GM12801 (cell line): Measurements from ENCODE around the gene RCOR2.

Source experiments
- CTCF ChIP-seq: IDR thresholded peaks from one replicate; pipeline ENCODE4 v1.5.1; 2011; ENCODE audit warnings: control low read depth; ENCODE audit not compliant: insufficient read length; ENCODE audit errors: extremely low read depth

The RCOR2 gene

GRCh38 chr11:63914896-63915691 lies 1.9 kb downstream of the RCOR2 start:
- no peak for TF ChIP-seq CTCF

- no peak for TF ChIP-seq CTCF
These were observed 2.8 kb downstream of the RCOR2 start for GRCh38 chr11:63913866-63914830.

- TF ChIP-seq CTCF: no peak
These were observed 4.3 kb downstream of the RCOR2 start for GRCh38 chr11:63912678-63913077.

GRCh38 chr11:63911876-63912275 lies 5.1 kb downstream of the RCOR2 start:
- TF ChIP-seq CTCF: no peak

DNA sequence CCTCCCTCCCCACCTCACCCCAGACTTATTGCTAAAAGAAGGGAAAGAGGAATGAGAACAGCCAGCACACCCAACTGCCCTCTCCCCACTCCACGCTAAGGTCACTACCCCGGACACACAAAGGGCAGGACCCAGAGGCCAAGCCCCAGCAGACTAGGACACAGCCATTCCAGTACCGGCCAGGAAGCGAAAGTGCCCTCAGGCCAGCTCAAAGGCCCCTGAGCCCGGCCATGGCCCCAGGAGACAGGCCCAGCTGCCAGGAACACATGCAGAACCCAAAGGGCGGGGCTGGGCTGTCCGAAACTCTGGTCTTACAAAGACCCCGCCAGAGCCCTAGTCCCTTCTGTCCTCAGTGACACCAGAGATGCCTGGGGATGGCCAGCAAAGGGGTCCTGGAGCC lies 5.5 kb downstream of the RCOR2 start:
- no peak for TF ChIP-seq CTCF

- TF ChIP-seq CTCF: no peak
These were observed 6.3 kb downstream of the RCOR2 start for GRCh38 chr11:63910675-63911074.
